ENCODE measurements around the gene IQUB. TPM values are rescaled to one million over a fixed set of nuclear protein-coding genes. Genes with fewer than 3 reads are reported as not detected.

The IQUB gene
- total and polyA plus RNA-seq, 2 donors (not counting 1 experiment from before 2014, with no cell fraction given): 0.09 to 0.83 TPM

- no peak overlapping the region for H3K27ac ChIP-seq (ENCODE audit: insufficient read depth, low read length)
- no peak overlapping the region for H3K4me3 ChIP-seq (replicated peaks in 1 of 4; ENCODE audit: control extremely low read depth in 1 of 4, insufficient read depth in 1 of 4, low read depth in 3 of 4, low read length in 4 of 4)
- no peak for TF ChIP-seq CTCF (conservative IDR thresholded peaks at IDR 0.05 in 1 of 2, IDR thresholded peaks at IDR 0.05 in 1 of 2; ENCODE audit: low read depth in 1 of 2, low read length in 2 of 2)
- TF ChIP-seq EZH2 (IDR thresholded peaks at IDR 0.05; ENCODE audit: low read length, missing control alignments): no peak
- peaks cover 2% of the 10 kb centered on the region for H3K79me2 ChIP-seq (ENCODE audit: control insufficient read depth, insufficient read depth, low read length)
- no peaks in the 10 kb centered on the region for H4K20me1 ChIP-seq (ENCODE audit: control insufficient read depth, extremely low read depth, insufficient read depth, low read length)
- peaks cover 2% of the 10 kb centered on the region for H3K36me3 ChIP-seq (ENCODE audit: control insufficient read depth, insufficient read depth, low read length)
- H3K4me2 ChIP-seq (ENCODE audit: extremely low read depth, insufficient read depth, low read length): no peak overlapping the region
- no peak overlapping the region for H3K9ac ChIP-seq (ENCODE audit: insufficient read depth, low read length)
- DNase-seq (ENCODE audit: low read depth in 2 of 2): peak in 1 of 2 donors; percentile 33
- no peaks in the 10 kb centered on the region for H3K9me3 ChIP-seq (ENCODE audit: control insufficient read depth, insufficient read depth, low read depth, low read length)
- no peak overlapping the region for H2AFZ ChIP-seq (ENCODE audit: low read length)
- no peaks in the 10 kb centered on the region for H3K4me1 ChIP-seq (ENCODE audit: control insufficient read depth, extremely low read depth, insufficient read depth, low read length)
- H3K27me3 ChIP-seq (ENCODE audit: control insufficient read depth, insufficient read depth, low read length): no peaks in the 10 kb centered on the region
Observed at GRCh38 chr7:123548406-123548805, 14.0 kb upstream of the IQUB start.

GRCh38 chr7:123539871-123540270, 5.5 kb upstream of the IQUB start:
- Histone ChIP-seq H4K20me1 (ENCODE audit: control insufficient read depth, extremely low read depth, insufficient read depth, low read length) (no peaks in the 10 kb centered on the region), H3K27ac (ENCODE audit: insufficient read depth, low read length) (no peak overlapping the region), H3K4me3 (replicated peaks in 1 of 4; ENCODE audit: control extremely low read depth in 1 of 4, insufficient read depth in 1 of 4, low read depth in 3 of 4, low read length in 4 of 4) (no peak overlapping the region), H3K79me2 (ENCODE audit: control insufficient read depth, insufficient read depth, low read length) (no peaks in the 10 kb centered on the region), H3K4me1 (ENCODE audit: control insufficient read depth, extremely low read depth, insufficient read depth, low read length) (peaks cover 2% of the 10 kb centered on the region), H3K9ac (ENCODE audit: insufficient read depth, low read length) (no peak overlapping the region), H3K36me3 (ENCODE audit: control insufficient read depth, insufficient read depth, low read length) (peaks cover 2% of the 10 kb centered on the region), H3K27me3 (ENCODE audit: control insufficient read depth, insufficient read depth, low read length) (no peaks in the 10 kb centered on the region), H3K9me3 (ENCODE audit: control insufficient read depth, insufficient read depth, low read depth, low read length) (no peaks in the 10 kb centered on the region), H2AFZ (ENCODE audit: low read length) (no peak overlapping the region), H3K4me2 (ENCODE audit: extremely low read depth, insufficient read depth, low read length) (no peak overlapping the region)
- DNase-seq (ENCODE audit: low read depth in 2 of 2): no peak
- TF ChIP-seq CTCF (conservative IDR thresholded peaks at IDR 0.05 in 1 of 2, IDR thresholded peaks at IDR 0.05 in 1 of 2; ENCODE audit: low read depth in 1 of 2, low read length in 2 of 2) (no peak), EZH2 (IDR thresholded peaks at IDR 0.05; ENCODE audit: low read length, missing control alignments) (no peak)

GRCh38 chr7:123538897-123539296, 4.5 kb upstream of the IQUB start:
- H3K4me1 ChIP-seq (ENCODE audit: control insufficient read depth, extremely low read depth, insufficient read depth, low read length): peaks cover 4% of the 10 kb centered on the region
- no peak overlapping the region for H3K9ac ChIP-seq (ENCODE audit: insufficient read depth, low read length)
- TF ChIP-seq EZH2 (IDR thresholded peaks at IDR 0.05; ENCODE audit: low read length, missing control alignments): no peak
- no peak overlapping the region for H3K27ac ChIP-seq (ENCODE audit: insufficient read depth, low read length)
- no peak overlapping the region for H2AFZ ChIP-seq (ENCODE audit: low read length)
- no peak overlapping the region for H3K4me3 ChIP-seq (replicated peaks in 1 of 4; ENCODE audit: control extremely low read depth in 1 of 4, insufficient read depth in 1 of 4, low read depth in 3 of 4, low read length in 4 of 4)
- no peaks in the 10 kb centered on the region for H3K27me3 ChIP-seq (ENCODE audit: control insufficient read depth, insufficient read depth, low read length)
- H3K79me2 ChIP-seq (ENCODE audit: control insufficient read depth, insufficient read depth, low read length): no peaks in the 10 kb centered on the region
- peaks cover 2% of the 10 kb centered on the region for H3K36me3 ChIP-seq (ENCODE audit: control insufficient read depth, insufficient read depth, low read length)
- no peak overlapping the region for H3K4me2 ChIP-seq (ENCODE audit: extremely low read depth, insufficient read depth, low read length)
- no peak for DNase-seq (ENCODE audit: low read depth in 2 of 2)
- H4K20me1 ChIP-seq (ENCODE audit: control insufficient read depth, extremely low read depth, insufficient read depth, low read length): no peaks in the 10 kb centered on the region
- no peaks in the 10 kb centered on the region for H3K9me3 ChIP-seq (ENCODE audit: control insufficient read depth, insufficient read depth, low read depth, low read length)
